Right lobe of liver (tissue), 4 donors: Measurements from ENCODE around the gene AKAP14.

Experiments
- POLR2A ChIP-seq: fragments of 450-650 bp; IDR thresholded peaks from one replicate; pipeline ENCODE4 v1.6.1; 2017; ENCODE audit warnings: antibody characterized with exemption, mild to moderate bottlenecking
- TF ChIP-seq, protein P1 (sequence below), 4 donors: fragments of 200-600 bp in 3 of 4; fragments of 450-650 bp in 1 of 4; IDR thresholded peaks; one replicate each; pipeline versions ENCODE4 v1.5.1 to v1.8.0; 2016 to 2022; ENCODE audit warnings: antibody characterized with exemption in 4 of 4, mild to moderate bottlenecking in 2 of 4
- donor health status: DM: no; HTN: no; CAD: no.
- donor health status: DM: no; HTN: no; CAD: no.
- donor health status: DM: no; HTN: yes; CAD: no.

DNA sequence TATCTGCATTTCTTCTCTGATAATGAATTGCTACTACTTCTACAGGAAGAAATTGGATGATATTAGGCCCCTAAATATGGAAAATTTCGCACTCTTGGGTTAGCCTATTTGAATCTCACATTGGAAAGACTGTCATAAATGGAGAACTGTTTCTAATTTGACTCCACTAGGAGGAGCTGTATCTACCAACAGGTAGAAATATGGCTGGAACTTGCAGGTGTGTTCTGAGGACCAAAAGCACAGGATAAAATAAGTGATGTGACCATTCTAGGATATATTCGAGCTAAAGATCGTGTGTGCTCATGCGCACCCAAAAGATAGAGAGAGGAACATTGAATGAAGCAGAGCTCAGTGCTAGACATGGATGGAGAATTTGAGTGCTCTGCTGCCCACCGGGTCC lies 52.7 kb downstream of the AKAP14 start:
- TF ChIP-seq, protein P1, sequence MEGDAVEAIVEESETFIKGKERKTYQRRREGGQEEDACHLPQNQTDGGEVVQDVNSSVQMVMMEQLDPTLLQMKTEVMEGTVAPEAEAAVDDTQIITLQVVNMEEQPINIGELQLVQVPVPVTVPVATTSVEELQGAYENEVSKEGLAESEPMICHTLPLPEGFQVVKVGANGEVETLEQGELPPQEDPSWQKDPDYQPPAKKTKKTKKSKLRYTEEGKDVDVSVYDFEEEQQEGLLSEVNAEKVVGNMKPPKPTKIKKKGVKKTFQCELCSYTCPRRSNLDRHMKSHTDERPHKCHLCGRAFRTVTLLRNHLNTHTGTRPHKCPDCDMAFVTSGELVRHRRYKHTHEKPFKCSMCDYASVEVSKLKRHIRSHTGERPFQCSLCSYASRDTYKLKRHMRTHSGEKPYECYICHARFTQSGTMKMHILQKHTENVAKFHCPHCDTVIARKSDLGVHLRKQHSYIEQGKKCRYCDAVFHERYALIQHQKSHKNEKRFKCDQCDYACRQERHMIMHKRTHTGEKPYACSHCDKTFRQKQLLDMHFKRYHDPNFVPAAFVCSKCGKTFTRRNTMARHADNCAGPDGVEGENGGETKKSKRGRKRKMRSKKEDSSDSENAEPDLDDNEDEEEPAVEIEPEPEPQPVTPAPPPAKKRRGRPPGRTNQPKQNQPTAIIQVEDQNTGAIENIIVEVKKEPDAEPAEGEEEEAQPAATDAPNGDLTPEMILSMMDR (IDR thresholded peaks at IDR 0.05) = peak in 2 of 4 donors; percentile 13 to 21
- TF ChIP-seq POLR2A = no peak
